ENCODE results near the gene ZNF28.
"Not testable (repeated sequence)": the region's sequence is repeated elsewhere in the genome, so short reads cannot be mapped to it uniquely, and the experiment has no call there.

GRCh38 chr19:52799950-52800640, 21.3 kb downstream of the ZNF28 start:
- TF ChIP-seq CTCF, POLR2A (IDR thresholded peaks at IDR 0.05): not testable (repeated sequence)
